Measurements from ENCODE around the gene TECTB.

GRCh38 chr10:112261281-112261822 is 21.8 kb upstream of the TECTB start:
- TF ChIP-seq EZH2 (IDR thresholded peaks at IDR 0.05; ENCODE audit: borderline replicate concordance, low read depth, low read length, poor library complexity, severe bottlenecking) (no peak), CTCF (conservative IDR thresholded peaks at IDR 0.05; ENCODE audit: low read depth, low read length) (no peak)
